ENCODE measurements around the gene PTGER1. TPM values are rescaled to one million over a fixed set of nuclear protein-coding genes. Genes with fewer than 3 reads are reported as not detected.

Gene PTGER1
- total and polyA plus RNA-seq, 9 of the 15 experiments (the other 6 are each of a cell fraction or from before 2014, with no cell fraction given) = 0.06 to 0.36 (median 0.31) TPM; not detected in 5

- TF ChIP-seq ZNF699 (CRISPR knock-in tag; IDR thresholded peaks at IDR 0.05; ENCODE audit: insufficient replicate concordance) (no peak), GABPB1 (CRISPR knock-in tag; IDR thresholded peaks at IDR 0.05) (0 out of 2 replicates have a peak, but pooled peaks have one; percentile 33), ZBTB8A (IDR thresholded peaks at IDR 0.05; ENCODE audit: partially characterized antibody) (no peak), MYNN (IDR thresholded peaks at IDR 0.05) (peak; percentile 28; the same call in 1 of the 2 replicates), MYNN (CRISPR knock-in tag; IDR thresholded peaks at IDR 0.05) (no peak), NR4A1 (CRISPR knock-in tag; IDR thresholded peaks at IDR 0.05) (no peak), NR4A1 (tag; IDR thresholded peaks at IDR 0.05) (peak; percentile 71; the same call in 1 of the 2 replicates), POLR2H (tag; IDR thresholded peaks at IDR 0.05; ENCODE audit: low read depth) (no peak), SAFB (IDR thresholded peaks at IDR 0.05; ENCODE audit: borderline replicate concordance, low read depth, low read length) (no peak), ZNF395 (CRISPR knock-in tag; IDR thresholded peaks at IDR 0.05) (peak; percentile 73), FOXA1 (IDR thresholded peaks at IDR 0.05; ENCODE audit: borderline replicate concordance) (no peak), SMC3 (conservative IDR thresholded peaks at IDR 0.05; ENCODE audit: insufficient read depth, low read depth, low read length) (no peak), ERF (CRISPR knock-in tag; IDR thresholded peaks at IDR 0.05) (no peak), KLF10 (CRISPR knock-in tag; IDR thresholded peaks at IDR 0.05) (no peak), KDM5B (IDR thresholded peaks at IDR 0.05; ENCODE audit: insufficient replicate concordance, low read depth, low read length) (no peak), TEAD1 (CRISPR knock-in tag; IDR thresholded peaks at IDR 0.05) (peak; percentile 15 to 60; a peak in 2 of 4 replicates), PKNOX1 (IDR thresholded peaks at IDR 0.05) (peak; percentile 44), HINFP (tag; conservative IDR thresholded peaks at IDR 0.05; ENCODE audit: low read depth) (peak; percentile 26; the same call in 1 of the 2 replicates), MBD2 (IDR thresholded peaks at IDR 0.05; ENCODE audit: borderline replicate concordance, low read depth) (no peak), AFF1 (IDR thresholded peaks at IDR 0.05; ENCODE audit: low read depth in 1 of 2, partially characterized antibody in 2 of 2) (peak in 1 of 2 experiments; percentile 77)
These were observed 35.1 kb downstream of the PTGER1 start (continued) for GRCh38 chr19:14440049-14440448.
